OCI-LY7 (cell line): ENCODE data around the gene SPATA25. TPM values are rescaled to one million over a fixed set of nuclear protein-coding genes. Genes with fewer than 3 reads are reported as not detected.

ENCODE experiments used
- BruUV-seq: library from RNA; stranded (reverse); fragments of 400-500 nt; replicated peaks from 2 replicates; lab custom pipeline; 2021; lab: Mats Ljungman, UMichigan
- CTCF ChIA-PET: fragments of 300-600 bp; sonication (Branson Sonifier 250); formaldehyde crosslinking; loops from one replicate; lab custom pipeline; 2022; ENCODE audit warnings: antibody characterized with exemption; ENCODE audit not compliant: unreplicated experiment; lab: Charles Lee
- POLR2A ChIA-PET: fragments of 300-600 bp; sonication (Branson Sonifier 250); formaldehyde crosslinking; loops from one replicate; lab custom pipeline; 2022; ENCODE audit warnings: antibody characterized with exemption; lab: Charles Lee
- DNase-seq: peaks from one replicate; pipeline ENCODE4 v3.0.0-alpha.2; 2015; ENCODE audit warnings: low spot score
- H2AFZ ChIP-seq: fragments of 200-600 bp; sonication (generic), shearing (Covaris generic); 2 replicates; pipeline ENCODE4 v1.6.1; 2014; ENCODE audit warnings: mild to moderate bottlenecking, antibody characterized with exemption, low read length, moderate library complexity
- H3K27ac ChIP-seq: fragments of 200-600 bp; sonication (generic); 2 replicates; pipeline ENCODE4 v1.5.1; 2014; ENCODE audit warnings: mixed run types, low read depth, mild to moderate bottlenecking, moderate library complexity, low read length, inconsistent platforms; ENCODE audit not compliant: poor library complexity, severe bottlenecking
- H3K36me3 ChIP-seq: fragments of 200-600 bp; sonication (generic); 2 replicates; pipeline ENCODE4 v1.6.1; 2014; ENCODE audit warnings: mild to moderate bottlenecking, antibody characterized with exemption, low read length, moderate library complexity, mixed read lengths; ENCODE audit not compliant: insufficient read depth
- H3K4me1 ChIP-seq: fragments of 200-600 bp; sonication (generic); 2 replicates; pipeline ENCODE4 v1.5.1; 2014; ENCODE audit warnings: mild to moderate bottlenecking, low read length; ENCODE audit not compliant: insufficient read depth, poor library complexity, severe bottlenecking
- H3K4me2 ChIP-seq: fragments of 200-600 bp; sonication (generic); 2 replicates; pipeline ENCODE4 v1.6.1; 2014; ENCODE audit warnings: mild to moderate bottlenecking, low read length
- H3K4me3 ChIP-seq: fragments of 200-600 bp; sonication (generic); 2 replicates; pipeline ENCODE4 v1.5.1; 2014; ENCODE audit warnings: mild to moderate bottlenecking, low read depth, low read length; ENCODE audit not compliant: poor library complexity, severe bottlenecking
- H3K79me2 ChIP-seq: fragments of 200-600 bp; sonication (generic); 2 replicates; pipeline ENCODE4 v1.6.1; 2016; ENCODE audit warnings: low read depth, mild to moderate bottlenecking, low read length, moderate library complexity, mixed read lengths; ENCODE audit not compliant: insufficient read depth
- H3K9me2 ChIP-seq: fragments of 200-600 bp; sonication (generic); 2 replicates; pipeline ENCODE4 v1.6.1; 2016; ENCODE audit warnings: mild to moderate bottlenecking, low read length, mixed read lengths; ENCODE audit not compliant: insufficient read depth
- H3K9me3 ChIP-seq: fragments of 200-600 bp; sonication (generic); 2 replicates; pipeline ENCODE4 v1.6.1; 2014; ENCODE audit warnings: mild to moderate bottlenecking, mixed run types, low read length, mixed read lengths
- H4K20me1 ChIP-seq: fragments of 200-600 bp; sonication (generic); 2 replicates; pipeline ENCODE4 v1.6.1; 2014; ENCODE audit warnings: mild to moderate bottlenecking, antibody characterized with exemption, low read length, moderate library complexity, mixed read lengths; ENCODE audit not compliant: insufficient read depth
- EZH2phosphoT487 ChIP-seq: fragments of 200-600 bp; sonication (generic); IDR thresholded peaks from 2 replicates; pipeline ENCODE4 v1.6.1; 2018; ENCODE audit warnings: low read depth, borderline replicate concordance, mild to moderate bottlenecking, mixed run types, antibody characterized with exemption, low read length, moderate library complexity, mixed read lengths
- intact Hi-C: fragments of 100-400 bp; cut with micrococcal nuclease; formaldehyde crosslinking; loops from one replicate; pipeline ENCODE4 v1.10.0; 2022; ENCODE audit not compliant: unreplicated experiment
- total RNA-seq, 2 experiments: library from RNA; depleted of rRNA in 1 of 2; stranded (reverse); fragments of >200 nt in 1 of 2; shearing (Covaris generic) in 1 of 2; gene quantifications; 2 replicates each; pipeline ENCODE4 v1.2.3, GENCODE V29; 2014 to 2022
- TF ChIP-seq, protein P1 (sequence below): fragments of 200-600 bp; sonication (generic); conservative IDR thresholded peaks from 2 replicates; pipeline ENCODE4 v1.5.1; 2014; ENCODE audit warnings: mild to moderate bottlenecking, antibody characterized with exemption, low read length, moderate library complexity, mixed read lengths

The SPATA25 gene
- total RNA-seq, 2 experiments from 2014 or later = 5.8 TPM

DNA sequence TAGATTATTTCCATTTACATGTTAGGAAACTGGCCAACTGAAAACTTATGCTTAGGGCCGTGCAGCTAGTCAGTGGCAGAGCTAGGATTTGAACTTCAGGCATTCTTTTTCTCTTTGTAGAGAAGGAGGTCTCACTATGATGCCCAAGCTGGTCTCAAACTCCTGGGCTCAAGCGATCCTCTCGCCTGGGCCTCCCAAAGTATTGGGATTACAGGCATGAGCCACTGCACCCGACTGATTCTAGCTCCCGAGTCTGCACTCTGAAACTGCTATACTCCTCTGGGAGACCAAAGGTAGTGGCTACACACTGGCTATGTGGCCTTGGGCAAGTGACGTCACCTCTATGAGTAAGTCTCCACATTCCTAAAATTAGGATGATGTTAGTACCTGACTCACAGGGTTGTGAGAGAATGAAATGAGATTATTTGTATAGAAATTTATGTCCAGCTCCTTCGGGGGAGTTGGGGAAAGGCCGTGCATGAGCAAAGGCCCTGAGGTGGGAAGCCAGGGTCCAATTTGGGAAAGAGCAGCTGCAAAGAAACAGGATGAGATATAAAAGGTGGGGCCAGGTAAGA lies 18.2 kb upstream of the SPATA25 start:
- no peak for TF ChIP-seq EZH2phosphoT487
- TF ChIP-seq, protein P1, sequence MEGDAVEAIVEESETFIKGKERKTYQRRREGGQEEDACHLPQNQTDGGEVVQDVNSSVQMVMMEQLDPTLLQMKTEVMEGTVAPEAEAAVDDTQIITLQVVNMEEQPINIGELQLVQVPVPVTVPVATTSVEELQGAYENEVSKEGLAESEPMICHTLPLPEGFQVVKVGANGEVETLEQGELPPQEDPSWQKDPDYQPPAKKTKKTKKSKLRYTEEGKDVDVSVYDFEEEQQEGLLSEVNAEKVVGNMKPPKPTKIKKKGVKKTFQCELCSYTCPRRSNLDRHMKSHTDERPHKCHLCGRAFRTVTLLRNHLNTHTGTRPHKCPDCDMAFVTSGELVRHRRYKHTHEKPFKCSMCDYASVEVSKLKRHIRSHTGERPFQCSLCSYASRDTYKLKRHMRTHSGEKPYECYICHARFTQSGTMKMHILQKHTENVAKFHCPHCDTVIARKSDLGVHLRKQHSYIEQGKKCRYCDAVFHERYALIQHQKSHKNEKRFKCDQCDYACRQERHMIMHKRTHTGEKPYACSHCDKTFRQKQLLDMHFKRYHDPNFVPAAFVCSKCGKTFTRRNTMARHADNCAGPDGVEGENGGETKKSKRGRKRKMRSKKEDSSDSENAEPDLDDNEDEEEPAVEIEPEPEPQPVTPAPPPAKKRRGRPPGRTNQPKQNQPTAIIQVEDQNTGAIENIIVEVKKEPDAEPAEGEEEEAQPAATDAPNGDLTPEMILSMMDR = no peak
- Histone ChIP-seq H3K27ac (no peak overlapping the region), H4K20me1 (no peaks in the 10 kb centered on the region), H3K36me3 (no peaks in the 10 kb centered on the region), H3K4me3 (no peak overlapping the region), H3K9me2 (no peaks in the 10 kb centered on the region), H3K4me2 (no peak overlapping the region), H3K79me2 (no peaks in the 10 kb centered on the region), H3K4me1 (peaks cover 15% of the 10 kb centered on the region), H3K9me3 (no peaks in the 10 kb centered on the region), H2AFZ (no peak overlapping the region)
- ChIA-PET CTCF (no interaction called here), POLR2A (interaction anchor here (0.7 kb wide), 1 partner anchor 48 kb away, joined by 3 read pairs; the partner anchor contains the start of genes ACOT8 and ZSWIM3)
- DNase-seq = no peak
- intact Hi-C loops = no loop called here
- no TSS peak for BruUV-seq

DNA sequence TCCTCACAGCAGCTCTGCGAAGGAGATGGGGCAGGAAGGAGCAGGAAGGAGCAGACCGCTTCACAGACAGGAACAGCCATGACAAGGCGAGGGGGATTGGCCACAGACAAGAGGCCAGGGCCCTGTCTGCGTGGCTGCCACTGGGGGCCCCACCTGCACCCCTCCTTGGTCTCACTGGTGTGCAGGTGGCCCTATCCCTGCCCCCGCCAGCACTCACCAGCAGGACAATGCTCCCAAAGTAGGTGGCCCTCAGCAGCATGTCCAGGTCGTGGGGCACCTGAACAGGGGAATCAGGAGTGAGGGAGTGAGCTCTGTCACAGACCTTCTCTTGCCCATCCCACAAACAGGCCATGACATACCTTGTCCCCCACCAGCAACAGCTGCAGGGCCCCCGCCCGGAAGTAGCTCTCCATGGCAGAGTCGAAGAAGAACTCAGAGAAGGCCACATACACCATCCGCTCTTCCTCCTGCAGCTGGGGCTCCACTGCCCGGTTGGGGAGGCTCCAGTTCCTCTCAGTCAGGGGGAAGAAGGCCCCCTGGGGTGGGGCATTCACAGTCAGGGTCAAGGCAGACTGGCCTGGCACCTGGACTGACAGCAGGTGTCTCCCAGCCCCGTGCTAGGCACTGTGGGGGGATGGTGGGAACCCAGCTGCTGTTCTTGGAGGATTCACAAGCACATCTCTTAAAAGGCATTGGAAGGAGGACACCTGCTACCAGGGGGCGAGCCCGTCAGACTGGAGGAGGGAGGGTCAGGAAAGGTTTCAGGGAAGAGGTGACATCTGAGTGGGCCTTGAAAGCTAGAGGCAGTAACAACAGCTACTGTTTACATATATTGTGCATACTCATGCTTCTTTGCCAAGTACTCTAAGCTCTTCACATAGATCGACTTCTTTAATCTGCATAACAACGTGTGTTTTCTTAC lies 17.4 kb upstream of the SPATA25 start:
- ChIA-PET CTCF (no interaction called here), POLR2A (interaction anchor here (0.7 kb wide), 1 partner anchor 48 kb away, joined by 3 read pairs; the partner anchor contains the start of genes ACOT8 and ZSWIM3)
- intact Hi-C loops = no loop called here
- no peaks in the 10 kb centered on the region for H3K36me3 ChIP-seq
- H3K9me3 ChIP-seq = no peaks in the 10 kb centered on the region
- no peaks in the 10 kb centered on the region for H4K20me1 ChIP-seq
- H3K9me2 ChIP-seq = no peaks in the 10 kb centered on the region
- H3K4me2 ChIP-seq = no peak overlapping the region
- TF ChIP-seq EZH2phosphoT487 = no peak
- TF ChIP-seq, protein P1 = no peak
- H3K79me2 ChIP-seq = no peaks in the 10 kb centered on the region
- no peak overlapping the region for H3K27ac ChIP-seq
- no peak overlapping the region for H2AFZ ChIP-seq
- DNase-seq = no peak
- peaks cover 7% of the 10 kb centered on the region for H3K4me1 ChIP-seq
- no peak overlapping the region for H3K4me3 ChIP-seq
- BruUV-seq = no TSS peak
